ENCODE data around the gene LILRA2. TPM values are rescaled to one million over a fixed set of nuclear protein-coding genes. Genes with fewer than 3 reads are reported as not detected.

Gene LILRA2
- total and polyA plus RNA-seq, 2 of the 8 experiments (the other 6 are each of a cell fraction or from before 2014, with no cell fraction given) = not detected

DNA sequence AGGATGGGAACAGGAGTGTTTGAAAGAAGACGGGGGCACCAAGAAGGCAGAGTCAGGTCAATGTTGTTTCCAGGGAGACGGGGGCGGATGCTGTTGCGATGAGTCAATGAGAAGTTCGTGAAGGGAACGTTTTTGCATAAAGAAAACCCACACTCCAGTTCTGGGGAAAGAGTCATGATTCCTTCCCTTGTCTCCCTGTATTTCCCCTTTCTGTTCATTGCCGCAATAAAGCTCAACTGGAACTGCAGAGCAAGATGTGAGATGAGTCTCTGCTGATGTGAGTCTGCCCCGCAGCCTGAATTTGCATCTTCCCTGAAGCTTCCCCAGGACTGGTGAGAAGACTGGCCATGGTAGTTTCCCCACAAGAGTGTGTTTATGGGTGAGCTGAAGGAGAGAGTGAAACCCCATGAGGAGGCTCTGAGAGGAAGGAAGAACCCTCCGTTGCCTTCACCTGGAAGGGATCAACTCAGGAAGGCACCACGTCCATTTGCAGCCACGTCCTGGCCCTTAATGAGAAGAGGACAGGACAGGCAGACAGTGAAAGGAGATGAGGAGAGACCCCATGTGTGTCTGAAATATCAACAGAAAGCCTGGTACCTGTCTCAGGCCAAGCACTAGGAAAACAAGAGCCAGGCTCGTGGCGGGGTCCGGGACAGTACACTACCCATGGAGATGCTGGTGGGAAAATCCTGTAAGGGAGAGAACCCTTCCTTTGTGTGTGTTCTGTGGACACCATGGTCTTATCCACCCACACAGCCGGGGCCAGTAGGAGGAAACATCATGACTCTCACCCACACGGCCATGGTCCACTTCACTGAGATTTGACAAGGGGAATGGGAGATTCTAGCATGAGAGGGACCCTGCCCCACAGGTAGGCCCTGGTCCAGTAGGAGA is 33.5 kb downstream of the LILRA2 start:
- DNase-seq (ENCODE audit: low read depth in 1 of 2, low spot score in 2 of 2) (no peak), FAIRE-seq (no peak)
- no peak overlapping the region for H2BK15ac ChIP-seq (ENCODE audit: low read length)
- H3K79me1 ChIP-seq (ENCODE audit: low read depth, low read length) = no peaks in the 10 kb centered on the region
- H3K14ac ChIP-seq (ENCODE audit: insufficient read length) = no peak overlapping the region
- no peak overlapping the region for H4K5ac ChIP-seq (ENCODE audit: insufficient read length, low read depth, low read length)
- no peak overlapping the region for H2BK12ac ChIP-seq (ENCODE audit: low read depth, low read length)
- H4K8ac ChIP-seq (ENCODE audit: extremely low read depth, insufficient read depth, low read length) = no peak overlapping the region
- no peak for TF ChIP-seq CTCF (IDR thresholded peaks at IDR 0.05; ENCODE audit: control extremely low read depth in 1 of 3, insufficient read depth in 1 of 3, low read depth in 1 of 3, low read length in 3 of 3)
- TF ChIP-seq KDM4A (IDR thresholded peaks at IDR 0.05; ENCODE audit: low read depth, low read length, severe bottlenecking) = no peak
- TF ChIP-seq RNF2 (IDR thresholded peaks at IDR 0.05; ENCODE audit: borderline replicate concordance, low read depth, low read length, missing control alignments, poor library complexity, severe bottlenecking) = no peak
- H4K20me1 ChIP-seq (replicated peaks in 1 of 2; ENCODE audit: control insufficient read depth in 1 of 2, insufficient read depth in 2 of 2, low read length in 2 of 2) = no peaks in the 10 kb centered on the region
- no peak overlapping the region for H2AFZ ChIP-seq (ENCODE audit: low read length)
- no peak overlapping the region for H3K4me2 ChIP-seq (ENCODE audit: insufficient read depth in 1 of 2, low read depth in 2 of 2, low read length in 2 of 2)
- H3K4me3 ChIP-seq (ENCODE audit: extremely low read depth in 1 of 4, insufficient read depth in 2 of 4, low read depth in 3 of 4, low read length in 4 of 4) = no peak overlapping the region
- no peak overlapping the region for H2AK5ac ChIP-seq (ENCODE audit: low read depth, low read length)
- CTCF ChIA-PET (ENCODE audit: partially characterized antibody) = no interaction called here
- no peak overlapping the region for H2BK120ac ChIP-seq (replicated peaks; ENCODE audit: low read depth, low read length)
- H2BK20ac ChIP-seq (ENCODE audit: low read length) = no peak overlapping the region
- H3K9me3 ChIP-seq (ENCODE audit: insufficient read depth in 2 of 2, low read depth in 1 of 2, low read length in 1 of 2) = peaks cover 55 to 72% of the 10 kb centered on the region in 2 experiments
- H3K56ac ChIP-seq (replicated peaks; ENCODE audit: insufficient read length, low read depth, low read length) = no peak overlapping the region
- no peak overlapping the region for H3K18ac ChIP-seq (ENCODE audit: extremely low read depth, low read length)
- no peak overlapping the region for H4K91ac ChIP-seq (replicated peaks; ENCODE audit: insufficient read length, low read length)
- no peak overlapping the region for H3K9ac ChIP-seq (replicated peaks in 1 of 4; ENCODE audit: extremely low read depth in 1 of 4, low read depth in 3 of 4, low read length in 3 of 4)
- no peaks in the 10 kb centered on the region for H3K4me1 ChIP-seq (replicated peaks in 1 of 4; ENCODE audit: control insufficient read depth in 3 of 4, insufficient read depth in 4 of 4, low read length in 3 of 4)
- no peaks in the 10 kb centered on the region for H3K36me3 ChIP-seq (ENCODE audit: control insufficient read depth in 2 of 4, insufficient read depth in 4 of 4, low read length in 3 of 4)
- H3K23ac ChIP-seq (ENCODE audit: insufficient read length) = no peak overlapping the region
- H3K4ac ChIP-seq (replicated peaks; ENCODE audit: insufficient read length, low read depth, low read length) = no peak overlapping the region
- H3K79me2 ChIP-seq (ENCODE audit: control insufficient read depth in 1 of 2, insufficient read depth in 2 of 2, low read length in 2 of 2) = no peaks in the 10 kb centered on the region
- no peaks in the 10 kb centered on the region for H3K23me2 ChIP-seq (ENCODE audit: low read depth, low read length)
- no peak overlapping the region for H3K27ac ChIP-seq (ENCODE audit: low read depth, low read length)
- no peak overlapping the region for H2BK5ac ChIP-seq (ENCODE audit: low read depth, low read length)
- no peaks in the 10 kb centered on the region for H3K27me3 ChIP-seq (replicated peaks in 1 of 4; ENCODE audit: control insufficient read depth in 3 of 4, extremely low read depth in 1 of 4, insufficient read depth in 3 of 4, low read length in 3 of 4)
- POLR2A ChIA-PET (ENCODE audit: partially characterized antibody) = no interaction called here
- WGBS, 2 experiments (ENCODE audit: extremely low coverage in 1 of 2, insufficient coverage in 1 of 2, insufficient read length in 1 of 2, insufficient replicate concordance in 2 of 2, low coverage in 1 of 2, low lambda C conversion rate in 2 of 2, missing lambda C conversion rate in 1 of 2) = 73% methylated on average over 16 of the region's 16 CpGs; no CpG with 5 or more reads in 1 of the 2 experiments

Data from H1 (cell line).